Activated T-cell treated with anti-CD3 and anti-CD28 coated beads, Interleukin-2, amount 50 U/mL, for 1 hour (primary cell): ENCODE data around the gene CYP11A1.

Experiments
- DNase-seq: peaks from one replicate; pipeline ENCODE4 v3.0.0-alpha.2; 2020

The CYP11A1 gene

DNA sequence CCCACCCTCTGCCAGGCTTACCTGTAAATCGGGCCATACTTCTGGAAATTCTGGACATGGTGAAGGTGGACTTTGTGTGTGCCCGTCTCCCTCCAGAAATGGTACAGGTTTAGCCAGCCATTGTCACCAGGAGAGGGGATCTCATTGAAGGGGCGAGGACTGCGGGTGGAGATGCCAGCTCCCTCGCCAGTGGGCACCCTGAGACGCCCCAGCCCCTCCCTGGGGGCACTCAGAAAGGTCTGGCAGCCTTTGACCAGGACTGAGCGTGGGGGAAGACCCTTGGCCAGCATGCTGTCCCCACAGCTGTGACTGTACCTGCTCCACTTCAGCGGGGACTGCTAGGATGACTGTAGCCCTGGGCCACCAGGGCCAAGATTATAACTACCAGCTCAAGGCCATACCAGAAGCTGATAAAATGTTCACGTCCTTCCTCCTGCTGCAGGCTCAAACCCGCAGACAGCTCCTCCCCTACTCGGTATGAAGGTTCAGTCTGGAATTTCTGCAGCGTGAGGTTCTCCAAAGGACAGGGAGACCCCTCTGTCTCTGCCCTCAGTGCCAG lies at the start of gene CYP11A1:
CYP11A1 (minus strand) TSS at position 351 of the 559 bp plus-strand sequence; CDS start at position 290, 61 bp downstream.
- no peak for DNase-seq

DNA sequence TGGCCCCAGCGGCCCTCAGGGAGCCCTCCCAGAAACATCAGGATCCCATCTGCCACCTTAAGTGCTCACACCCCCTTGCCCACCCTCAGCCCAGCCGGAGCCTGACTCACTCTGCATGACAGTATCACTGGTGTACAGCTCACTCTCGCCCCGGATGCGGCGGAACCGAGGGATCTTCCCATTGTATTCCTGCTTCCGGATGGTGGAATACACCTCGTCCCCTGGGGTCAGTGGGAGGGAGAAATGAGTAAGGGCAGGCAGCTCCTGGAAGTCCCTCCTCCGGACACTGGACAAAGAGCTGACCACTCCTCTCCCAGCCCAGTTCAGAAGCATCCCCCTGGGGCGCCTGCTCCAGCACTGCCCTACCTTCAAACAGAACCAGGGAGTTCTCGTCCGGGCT lies 49.8 kb upstream of the CYP11A1 start:
- DNase-seq, result no peak

- DNase-seq, result no peak
These were observed 48.8 kb upstream of the CYP11A1 start for GRCh38 chr15:74415966-74416916.

DNA sequence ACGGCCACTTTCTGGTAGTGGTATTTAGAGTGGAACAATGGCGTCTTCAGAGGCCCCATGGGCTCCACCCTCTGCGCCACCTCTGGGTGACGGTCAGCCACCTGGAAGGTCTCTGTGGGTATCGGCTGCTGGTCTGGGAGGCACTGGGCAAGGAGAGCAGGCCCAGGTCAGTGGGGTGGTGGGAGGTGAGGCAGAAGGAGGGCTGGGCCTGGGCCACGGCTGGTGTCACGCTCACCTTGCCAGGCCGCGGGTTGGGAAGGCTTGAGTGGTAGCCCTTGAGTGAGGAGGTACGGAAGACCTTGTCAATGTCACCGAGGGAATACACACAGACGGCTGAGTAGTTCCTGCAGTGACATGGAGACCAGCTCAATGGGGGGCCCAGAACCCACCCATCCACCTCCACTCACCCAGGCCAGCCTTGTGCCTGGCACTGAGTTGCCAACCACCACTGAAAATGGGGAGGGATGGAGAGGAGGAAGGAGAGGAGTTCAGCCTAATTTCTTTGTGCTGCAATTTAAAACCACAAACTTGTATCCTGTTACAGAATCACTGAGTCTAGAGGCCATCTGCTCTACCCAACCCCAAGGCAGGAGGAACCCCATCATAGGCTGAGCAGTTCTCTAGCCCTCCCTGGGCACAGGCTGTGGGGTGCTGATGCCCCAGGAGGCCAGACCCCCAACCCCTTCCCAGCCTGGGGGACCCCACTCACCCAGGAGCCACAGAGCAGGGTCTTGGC lies 47.3 kb upstream of the CYP11A1 start:
- DNase-seq, result no peak

DNA sequence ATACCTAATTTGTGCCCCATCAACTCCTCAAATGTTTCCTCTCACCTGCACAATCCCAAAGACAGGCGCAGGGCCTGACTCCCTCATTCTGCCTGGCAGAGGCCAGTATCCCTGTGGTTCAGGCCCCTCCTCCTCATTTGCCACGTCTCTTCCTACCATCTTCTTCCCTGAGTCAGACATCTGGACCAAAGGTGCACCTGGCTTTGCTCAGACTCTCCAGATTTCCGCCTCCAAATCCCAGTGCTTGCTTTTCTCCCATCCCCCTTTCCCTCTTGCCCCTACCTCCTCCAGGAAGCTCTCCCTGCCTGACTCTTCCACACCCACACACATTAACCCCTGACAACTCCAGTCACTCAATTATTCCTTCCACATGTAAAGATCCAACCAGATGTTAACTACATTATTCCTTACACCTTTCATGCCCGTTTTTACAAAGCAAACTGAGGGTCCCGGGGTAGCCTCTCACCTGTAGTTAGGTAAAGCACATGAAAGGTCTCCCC lies 46.7 kb upstream of the CYP11A1 start:
- DNase-seq, result no peak

GRCh38 chr15:74413350-74414080 lies 46.1 kb upstream of the CYP11A1 start:
- no peak for DNase-seq

DNA sequence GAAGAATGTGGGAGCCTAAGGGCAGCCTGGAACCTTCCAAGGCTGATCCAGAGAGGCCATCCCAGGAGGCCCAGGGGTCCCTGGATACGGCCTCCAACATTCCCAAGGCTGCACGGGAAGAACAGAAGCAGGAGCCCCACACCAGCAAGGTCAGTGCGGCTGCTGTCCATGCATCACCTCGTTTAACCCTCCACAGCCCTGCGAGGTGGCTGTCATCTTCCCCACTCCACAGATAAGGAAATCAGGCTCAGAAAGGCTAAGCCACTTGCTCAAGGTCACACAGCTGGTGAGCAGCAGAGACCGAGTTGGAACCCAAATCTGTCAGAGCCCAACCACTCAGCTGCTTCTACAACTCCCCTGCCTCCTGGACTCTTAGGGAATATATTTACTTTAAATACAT lies 44.7 kb upstream of the CYP11A1 start:
- no peak for DNase-seq

GRCh38 chr15:74411686-74412085 lies 44.2 kb upstream of the CYP11A1 start:
- DNase-seq, result no peak

GRCh38 chr15:74410502-74410901 lies 43.1 kb upstream of the CYP11A1 start:
- no peak for DNase-seq

- no peak for DNase-seq
These were observed 41.8 kb upstream of the CYP11A1 start for GRCh38 chr15:74409225-74409624.

DNA sequence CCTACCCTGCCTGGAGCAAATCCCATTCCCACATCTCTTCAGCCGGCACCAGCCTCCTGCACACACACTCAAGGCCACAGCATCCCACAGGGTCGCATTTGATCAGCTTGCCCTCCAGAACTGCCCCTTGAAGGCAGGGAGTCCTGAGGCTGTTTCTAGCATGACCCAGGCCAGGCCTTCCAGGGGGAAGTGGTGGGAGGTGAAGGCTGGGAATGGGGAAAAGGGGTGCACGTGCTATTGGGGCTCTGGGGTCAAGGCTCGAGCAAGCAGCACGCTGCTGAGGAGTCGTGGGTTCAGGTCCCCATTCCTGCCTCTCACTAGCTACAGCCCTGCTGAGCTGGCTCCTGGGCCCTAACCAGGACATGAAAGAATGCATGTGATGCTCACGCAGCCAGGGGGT lies 41.4 kb upstream of the CYP11A1 start:
- no peak for DNase-seq

GRCh38 chr15:74408385-74408784 lies 40.9 kb upstream of the CYP11A1 start:
- no peak for DNase-seq

DNA sequence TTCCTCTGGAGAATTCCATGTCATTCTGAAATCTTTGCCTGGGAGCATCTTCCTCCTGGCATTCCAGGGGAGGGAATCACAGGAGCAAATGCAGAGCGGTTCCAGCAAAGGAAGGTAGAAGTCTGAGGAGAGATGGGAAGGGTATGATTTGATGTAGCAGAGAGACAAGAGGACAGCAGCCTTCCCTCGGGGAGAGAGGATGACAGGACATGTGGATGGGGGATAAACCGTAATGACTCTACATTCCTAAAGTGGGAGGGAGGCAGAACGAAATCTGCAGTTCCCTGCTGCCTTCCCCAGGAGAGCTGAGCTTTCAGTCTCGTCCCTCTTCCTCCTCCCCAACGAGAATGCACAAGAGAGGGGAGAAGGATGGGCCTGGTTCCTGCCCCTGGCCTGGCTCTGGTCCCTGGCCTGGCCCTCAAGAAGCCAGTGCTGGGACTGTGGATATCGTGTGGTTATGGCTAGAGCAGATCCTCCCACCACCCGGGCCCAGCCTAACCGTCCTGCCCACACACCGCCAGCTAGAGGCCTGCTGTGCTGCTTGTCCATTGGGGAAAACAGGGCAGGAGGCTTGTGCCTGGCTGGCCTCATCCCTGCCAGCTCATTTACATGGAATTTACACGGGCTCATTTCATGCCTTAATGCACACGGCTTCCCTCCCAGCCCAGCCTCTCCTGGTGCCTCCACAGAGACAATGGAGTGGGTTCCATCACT lies 39.7 kb upstream of the CYP11A1 start:
- DNase-seq, result no peak

DNA sequence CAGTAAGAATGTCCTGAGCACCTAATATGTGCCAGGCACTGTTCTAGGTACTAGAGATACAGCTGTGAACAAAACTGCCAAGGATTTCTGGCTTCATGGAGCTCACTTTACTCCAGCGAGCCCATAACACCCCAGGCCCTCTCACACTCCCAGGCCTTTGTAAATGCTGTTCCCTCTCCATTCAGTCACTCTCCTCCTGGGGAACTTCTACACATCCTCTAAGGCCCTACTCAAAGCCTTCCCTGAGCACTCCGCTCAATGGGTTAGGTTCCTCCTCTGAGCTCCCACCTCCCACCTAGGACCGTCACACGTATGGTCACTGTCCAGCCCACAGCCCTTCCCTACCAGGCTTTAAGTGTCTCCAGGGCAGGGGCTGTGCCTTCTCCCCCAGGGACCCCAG lies 39.1 kb upstream of the CYP11A1 start:
- DNase-seq, result no peak

DNA sequence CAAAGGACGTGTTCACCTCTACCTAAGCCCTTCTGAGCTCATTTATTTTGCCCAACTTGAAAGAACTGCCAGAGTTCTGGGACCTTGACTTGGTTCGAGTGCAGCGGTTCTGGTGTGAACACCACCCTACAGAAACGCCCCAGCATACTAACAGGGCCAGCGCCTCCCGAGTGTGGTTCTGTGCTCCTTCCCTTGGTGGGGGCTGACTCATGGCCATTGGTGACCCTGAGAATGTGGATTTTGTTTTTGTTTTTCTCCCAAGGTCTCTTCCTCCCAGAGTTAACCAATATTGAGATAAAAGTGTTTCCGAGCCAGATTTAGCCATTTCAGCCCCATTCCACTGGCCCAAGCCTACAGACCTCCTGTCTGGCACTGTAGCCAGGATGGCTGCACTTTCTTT lies 38.4 kb upstream of the CYP11A1 start:
- no peak for DNase-seq

DNA sequence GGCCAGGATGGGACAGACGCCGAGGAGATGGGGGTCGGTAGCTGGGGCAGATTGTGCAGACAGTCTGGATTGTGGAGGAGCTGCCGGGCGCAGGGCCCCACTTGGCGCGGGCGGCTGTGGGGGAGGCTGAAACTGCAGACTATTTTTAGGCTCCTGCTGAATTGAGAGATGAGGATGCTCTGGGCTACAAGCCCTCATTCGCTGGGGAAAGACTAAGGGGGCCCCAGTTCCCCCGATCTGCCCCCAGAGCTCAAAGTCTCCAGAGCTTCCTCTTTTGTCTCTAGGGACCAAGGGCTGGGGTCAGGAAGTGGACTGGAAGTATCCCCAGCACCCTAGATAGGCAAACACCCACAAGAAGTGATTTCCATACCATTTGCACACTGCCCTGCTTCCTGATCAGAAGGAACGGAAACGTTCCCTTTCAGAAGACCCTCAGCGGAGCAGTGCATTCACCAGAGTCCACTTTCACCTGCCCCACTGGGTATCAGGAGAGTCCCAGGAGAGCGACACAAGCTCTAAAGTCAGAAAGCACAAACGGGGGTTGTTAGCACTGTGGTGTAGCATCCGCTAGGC lies 36.6 kb upstream of the CYP11A1 start:
- no peak for DNase-seq

DNA sequence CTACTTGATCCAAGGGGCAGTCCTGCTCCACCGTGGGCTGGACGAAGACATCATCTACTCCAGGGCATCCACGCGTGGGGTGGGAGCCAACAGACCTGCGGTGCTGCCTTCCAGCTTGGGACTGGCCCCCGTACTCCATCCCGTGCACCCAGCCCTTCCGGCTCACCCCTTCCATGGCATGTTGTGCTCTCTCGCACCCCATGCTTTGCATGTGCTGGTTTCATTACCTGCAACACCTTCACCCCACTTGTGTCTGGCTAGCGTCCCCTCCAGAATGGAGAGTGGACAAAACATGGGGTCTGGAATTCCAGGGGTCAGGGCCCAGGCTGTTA lies 36.1 kb upstream of the CYP11A1 start:
- no peak for DNase-seq

DNA sequence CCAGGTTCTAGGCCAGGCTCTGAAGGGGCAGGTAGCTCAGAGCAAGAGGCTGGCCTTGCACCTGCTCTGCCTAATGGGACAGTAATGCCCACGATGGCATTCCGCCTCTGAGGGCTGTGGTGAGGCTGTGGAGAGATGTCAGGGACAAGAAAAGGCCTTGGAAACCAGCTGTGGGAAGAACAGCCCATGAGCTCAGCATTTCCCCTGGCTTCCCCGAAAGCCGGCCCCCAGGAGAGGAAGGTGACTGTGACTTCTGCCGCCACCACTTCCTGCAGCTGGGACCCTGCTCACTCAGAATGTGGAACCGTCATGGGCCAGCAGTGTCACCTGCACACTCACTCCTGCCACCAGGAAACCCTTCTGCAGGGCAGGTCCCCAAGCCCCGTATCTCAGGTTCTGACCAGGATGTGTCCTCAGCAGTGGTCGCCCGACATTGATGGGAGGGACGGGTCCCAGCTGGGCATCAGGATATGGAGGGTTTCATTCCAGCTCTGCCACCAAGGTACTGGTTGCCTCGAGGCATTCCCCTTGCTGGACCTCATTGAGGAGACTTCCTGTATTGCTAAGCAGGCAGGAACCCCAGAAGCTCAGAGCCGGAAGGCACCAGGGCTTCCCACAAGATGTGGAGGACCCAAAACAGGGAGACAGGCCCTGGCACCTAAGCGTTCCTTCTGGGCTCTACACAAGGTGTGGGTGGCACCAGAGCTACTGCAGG lies 35.6 kb upstream of the CYP11A1 start:
- peak; percentile 61 for DNase-seq

GRCh38 chr15:74402337-74402841 lies 34.9 kb upstream of the CYP11A1 start:
- DNase-seq, result no peak

DNA sequence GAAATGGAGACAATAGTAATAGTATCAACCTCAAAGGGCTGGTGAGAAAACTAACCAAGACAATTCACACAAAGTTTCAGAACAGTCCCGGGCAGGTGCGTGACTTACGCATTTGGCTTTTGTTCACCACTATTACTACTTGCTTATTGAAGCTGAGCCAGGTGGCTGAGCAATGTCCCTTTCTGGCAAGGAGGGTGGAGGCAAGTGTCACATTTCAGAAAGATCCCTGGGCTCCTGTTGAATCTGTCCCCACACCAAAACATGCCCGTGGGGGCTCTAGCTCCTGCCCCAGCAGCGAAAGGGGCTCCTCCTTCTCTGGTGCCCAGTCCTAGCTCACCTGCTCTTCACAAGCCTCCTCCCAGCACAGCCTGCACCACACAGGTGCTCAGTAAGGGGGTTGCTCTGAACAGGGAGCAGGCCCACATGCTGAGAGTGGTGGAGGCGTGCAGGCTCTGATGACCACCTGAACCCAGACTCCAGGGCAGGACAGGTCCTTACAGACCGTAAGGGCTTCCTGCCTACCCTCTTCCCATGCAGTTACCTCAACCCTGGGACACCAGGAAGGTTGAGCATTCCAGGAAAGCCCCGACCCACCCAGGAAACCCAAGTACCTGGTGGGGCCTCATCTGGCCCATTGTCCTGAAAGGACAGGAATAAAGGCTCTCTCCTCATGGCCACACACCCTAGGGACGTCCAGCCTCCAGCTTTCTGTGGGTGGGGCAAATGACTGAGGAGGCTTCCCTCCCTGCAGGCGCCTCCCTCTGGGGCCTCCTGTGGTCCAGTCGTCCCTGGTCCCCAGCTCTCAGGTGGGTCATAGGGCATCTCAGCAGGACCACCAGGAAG lies 33.7 kb upstream of the CYP11A1 start:
- no peak for DNase-seq
